SU-DHL-6 (cell line): ENCODE results near the gene SIGLEC8.

ENCODE experiments used
- CTCF ChIP-seq: fragments of 200-600 bp; sonication (generic); IDR thresholded peaks from one replicate; pipeline ENCODE4 v1.5.1; 2017; ENCODE audit warnings: antibody characterized with exemption, mild to moderate bottlenecking, low read length, moderate library complexity; ENCODE audit not compliant: insufficient read depth, poor library complexity, severe bottlenecking
- EZH2phosphoT487 ChIP-seq: fragments of 200-600 bp; sonication (generic), shearing (Covaris generic); conservative IDR thresholded peaks from 2 replicates; pipeline ENCODE4 v1.6.1; 2018; ENCODE audit warnings: mild to moderate bottlenecking, antibody characterized with exemption, low read length, moderate library complexity, mixed read lengths

DNA sequence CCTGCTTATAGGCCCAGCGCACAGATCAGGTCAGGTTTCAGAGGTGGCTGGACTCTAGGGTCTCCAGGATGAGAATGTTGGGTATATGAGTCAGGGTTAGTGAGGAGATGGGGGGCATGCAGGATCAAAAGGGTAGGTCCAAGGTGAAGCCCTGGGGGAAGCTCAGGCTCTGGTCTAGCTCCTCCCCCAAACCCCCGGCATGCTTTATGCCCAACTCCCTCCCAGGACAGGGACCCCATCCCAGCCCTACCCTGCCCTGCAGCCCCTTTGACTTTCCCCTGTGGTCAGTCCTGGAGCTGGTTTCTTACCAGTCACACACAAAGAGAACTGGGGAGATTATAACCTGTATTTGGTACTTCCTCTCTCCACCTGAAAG is 10.3 kb upstream of the SIGLEC8 start:
- TF ChIP-seq CTCF (no peak), EZH2phosphoT487 (no peak)
